Measurements from ENCODE around the gene TNFRSF17.

DNA sequence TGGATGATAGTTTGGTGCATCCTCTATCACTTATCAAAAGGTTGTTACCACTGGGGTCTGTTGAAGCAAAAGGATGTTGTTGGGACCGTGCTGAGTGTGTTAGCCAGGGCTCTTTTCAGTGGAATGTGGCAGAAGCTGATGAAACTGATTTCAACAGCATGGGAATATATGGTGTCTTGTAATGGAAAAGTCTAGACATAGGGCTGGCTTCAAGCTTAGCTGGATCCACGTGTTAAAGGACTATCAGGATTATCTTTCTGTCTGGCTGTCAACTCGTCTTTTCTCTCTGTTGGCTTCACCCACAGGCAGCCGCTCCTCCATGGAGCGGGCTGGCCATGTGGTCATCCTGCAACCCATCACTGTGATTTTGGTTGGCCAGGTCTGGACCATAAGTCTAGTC, 20.2 kb downstream of the TNFRSF17 start:
- no peak for TF ChIP-seq POLR2A (IDR thresholded peaks at IDR 0.05; ENCODE audit: low read depth, low read length)
- TF ChIP-seq, protein P1, sequence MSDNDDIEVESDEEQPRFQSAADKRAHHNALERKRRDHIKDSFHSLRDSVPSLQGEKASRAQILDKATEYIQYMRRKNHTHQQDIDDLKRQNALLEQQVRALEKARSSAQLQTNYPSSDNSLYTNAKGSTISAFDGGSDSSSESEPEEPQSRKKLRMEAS (IDR thresholded peaks at IDR 0.05; ENCODE audit: low read depth, low read length), result no peak
- TF ChIP-seq CBX5 (IDR thresholded peaks at IDR 0.05; ENCODE audit: low read depth), result no peak
- no peak for TF ChIP-seq PKNOX1 (IDR thresholded peaks at IDR 0.05)
- no peak for TF ChIP-seq TCF7 (IDR thresholded peaks at IDR 0.05; ENCODE audit: borderline replicate concordance)
